T-helper 2 cell treated with Interferon-gamma antibody and Interleukin-4, amounts not matched to agents 5 μg/mL and 100 μg/mL, for 36 hours (primary cell): Measurements from ENCODE around the gene KLF13.

Experiments used
- DNase-seq: peaks from one replicate; pipeline ENCODE4 v3.0.0; 2021; ENCODE audit warnings: low spot score
- H3K27ac Mint-ChIP-seq: one replicate; pipeline ENCODE4 v1.8.0; 2021; ENCODE audit warnings: mild to moderate bottlenecking, mixed read lengths
- H3K27me3 Mint-ChIP-seq: one replicate; pipeline ENCODE4 v1.8.0; 2021; ENCODE audit warnings: low read depth, mixed read lengths
- H3K36me3 Mint-ChIP-seq: one replicate; pipeline ENCODE4 v1.8.0; 2021; ENCODE audit warnings: low read depth, mixed read lengths
- H3K4me1 Mint-ChIP-seq: one replicate; pipeline ENCODE4 v1.8.0; 2021; ENCODE audit warnings: low read depth, mixed read lengths
- H3K4me3 Mint-ChIP-seq: one replicate; pipeline ENCODE4 v1.8.0; 2022; ENCODE audit warnings: mild to moderate bottlenecking, moderate library complexity, mixed read lengths
- H3K9me3 Mint-ChIP-seq: one replicate; pipeline ENCODE4 v1.8.0; 2021; ENCODE audit warnings: mixed read lengths

Gene KLF13

DNA sequence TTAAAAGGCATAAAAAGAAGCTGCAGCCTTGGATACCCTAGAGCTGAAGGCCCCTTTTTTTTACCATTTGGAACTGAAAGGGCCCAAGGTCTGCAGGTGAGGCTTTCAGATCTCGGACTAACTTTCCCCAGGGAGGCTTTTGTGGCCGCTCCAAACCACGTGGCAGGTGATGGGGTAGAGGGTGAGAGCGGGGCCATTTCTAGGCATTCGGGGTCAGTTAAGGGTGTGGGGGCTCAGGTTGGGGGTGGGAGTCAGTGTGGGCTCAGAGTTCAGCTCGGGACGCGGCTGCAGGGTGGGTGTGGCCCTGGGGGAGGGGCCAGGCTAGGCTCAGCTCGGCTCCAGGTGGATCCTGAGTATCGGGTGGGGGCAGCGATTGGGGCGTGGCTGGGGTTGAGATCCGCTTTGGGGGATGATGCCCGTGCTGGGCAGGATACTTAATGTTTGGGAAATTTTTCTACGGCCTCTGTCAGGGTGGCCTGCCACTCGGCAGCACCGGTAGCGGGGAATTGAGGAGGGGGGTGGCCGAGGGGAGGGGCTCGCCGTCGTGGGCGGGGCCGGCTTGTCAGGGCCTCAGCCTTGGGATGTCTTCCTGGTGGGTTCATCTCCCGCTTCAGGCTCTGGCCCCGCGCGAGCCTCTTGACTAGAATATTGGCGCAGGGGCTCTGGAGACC is 2.5 kb downstream of the KLF13 start:
- Mint-ChIP-seq H3K27me3 (no peaks in the 10 kb centered on the region), H3K4me3 (peak overlapping the region; percentile 99), H3K9me3 (no peaks in the 10 kb centered on the region), H3K36me3 (peaks cover 46% of the 10 kb centered on the region), H3K4me1 (peaks cover 57% of the 10 kb centered on the region), H3K27ac (peak overlapping the region; percentile 97)
- no peak for DNase-seq

DNA sequence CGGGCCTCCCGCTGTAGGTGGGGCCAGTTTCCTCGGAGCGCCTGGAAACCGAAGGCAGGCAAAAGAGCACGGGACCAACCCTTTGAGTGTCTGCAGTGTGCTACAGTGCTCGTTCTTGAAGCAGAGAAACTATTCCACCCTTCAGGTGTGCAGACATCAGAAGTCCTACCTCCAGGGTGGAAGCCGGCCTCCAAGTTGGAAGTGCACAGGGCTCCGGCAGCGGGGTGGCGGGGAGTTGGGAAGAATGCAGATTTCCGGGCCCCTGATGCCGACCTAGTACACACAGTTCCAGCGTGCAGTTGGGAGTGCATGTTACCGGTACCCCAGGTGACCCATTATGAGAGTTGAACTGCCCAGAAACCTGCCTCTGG is 3.0 kb downstream of the KLF13 start:
- peak overlapping the region; percentile 99 for H3K4me3 Mint-ChIP-seq
- H3K27me3 Mint-ChIP-seq, result no peaks in the 10 kb centered on the region
- H3K27ac Mint-ChIP-seq, result peak overlapping the region; percentile 97
- H3K4me1 Mint-ChIP-seq, result peaks cover 53% of the 10 kb centered on the region
- H3K36me3 Mint-ChIP-seq, result peaks cover 43% of the 10 kb centered on the region
- H3K9me3 Mint-ChIP-seq, result no peaks in the 10 kb centered on the region
- no peak for DNase-seq

GRCh38 chr15:31330111-31330785 is 3.6 kb downstream of the KLF13 start:
- H3K27ac Mint-ChIP-seq, result peak overlapping the region; percentile 97
- H3K36me3 Mint-ChIP-seq, result peaks cover 48% of the 10 kb centered on the region
- peaks cover 54% of the 10 kb centered on the region for H3K4me1 Mint-ChIP-seq
- H3K27me3 Mint-ChIP-seq, result no peaks in the 10 kb centered on the region
- peak overlapping the region; percentile 99 for H3K4me3 Mint-ChIP-seq
- DNase-seq, result no peak
- no peaks in the 10 kb centered on the region for H3K9me3 Mint-ChIP-seq

DNA sequence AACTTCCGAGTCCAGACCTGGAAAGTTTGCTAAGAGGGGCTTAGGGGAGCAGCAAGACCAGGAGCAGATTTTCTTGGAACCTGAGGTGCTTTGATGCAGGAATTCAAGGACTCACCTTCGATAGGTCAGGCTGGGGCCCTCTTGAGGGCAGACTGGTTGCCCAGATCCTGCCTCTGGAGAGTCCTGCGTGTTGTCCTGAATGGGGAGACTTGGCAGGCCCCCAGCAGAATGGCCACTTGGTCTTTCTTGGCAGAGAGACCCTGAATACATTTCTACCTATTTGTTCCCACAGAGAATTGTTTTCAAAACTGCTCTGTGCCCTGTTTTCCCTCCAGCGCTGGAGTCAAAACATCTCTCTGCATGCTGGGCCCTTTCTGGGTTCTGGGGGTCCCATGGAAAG is 4.2 kb downstream of the KLF13 start:
- peak overlapping the region; percentile 99 for H3K4me3 Mint-ChIP-seq
- H3K27ac Mint-ChIP-seq, result peak overlapping the region; percentile 77
- peaks cover 48% of the 10 kb centered on the region for H3K36me3 Mint-ChIP-seq
- no peaks in the 10 kb centered on the region for H3K9me3 Mint-ChIP-seq
- DNase-seq, result no peak
- no peaks in the 10 kb centered on the region for H3K27me3 Mint-ChIP-seq
- H3K4me1 Mint-ChIP-seq, result peaks cover 58% of the 10 kb centered on the region

GRCh38 chr15:31331389-31331788 is 4.8 kb downstream of the KLF13 start:
- Mint-ChIP-seq H3K27ac (peak overlapping the region; percentile 64), H3K9me3 (no peaks in the 10 kb centered on the region), H3K27me3 (no peaks in the 10 kb centered on the region), H3K4me3 (peak overlapping the region; percentile 99), H3K36me3 (peaks cover 50% of the 10 kb centered on the region), H3K4me1 (peaks cover 62% of the 10 kb centered on the region)
- DNase-seq, result no peak

GRCh38 chr15:31332020-31332680 is 5.5 kb downstream of the KLF13 start:
- peak overlapping the region; percentile 64 for H3K27ac Mint-ChIP-seq
- H3K36me3 Mint-ChIP-seq, result peaks cover 54% of the 10 kb centered on the region
- no peak for DNase-seq
- H3K27me3 Mint-ChIP-seq, result no peaks in the 10 kb centered on the region
- H3K9me3 Mint-ChIP-seq, result no peaks in the 10 kb centered on the region
- H3K4me3 Mint-ChIP-seq, result peak overlapping the region; percentile 99
- peaks cover 68% of the 10 kb centered on the region for H3K4me1 Mint-ChIP-seq

DNA sequence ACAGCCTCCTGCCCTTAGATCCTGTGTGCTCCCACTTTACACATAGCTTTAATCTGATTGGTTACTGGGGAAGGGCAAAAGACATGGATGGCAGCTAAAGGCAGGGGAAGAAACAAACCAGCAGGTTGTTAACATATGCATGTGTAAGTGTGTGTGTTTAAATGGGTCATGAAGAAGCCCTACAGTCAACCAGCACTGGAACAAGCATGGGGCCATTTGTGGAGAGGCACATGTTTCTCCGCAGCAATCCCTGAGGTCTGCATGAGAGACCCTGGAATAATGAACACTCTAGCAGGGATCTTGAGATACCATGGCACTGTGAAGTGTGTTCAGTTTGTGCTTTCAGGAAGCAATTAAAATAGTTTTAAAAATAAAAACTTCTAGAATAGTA is 6.0 kb downstream of the KLF13 start:
- Mint-ChIP-seq H3K36me3 (peaks cover 56% of the 10 kb centered on the region), H3K27me3 (no peaks in the 10 kb centered on the region), H3K9me3 (no peaks in the 10 kb centered on the region), H3K4me1 (peaks cover 74% of the 10 kb centered on the region), H3K27ac (peak overlapping the region; percentile 64), H3K4me3 (peak overlapping the region; percentile 99)
- no peak for DNase-seq

DNA sequence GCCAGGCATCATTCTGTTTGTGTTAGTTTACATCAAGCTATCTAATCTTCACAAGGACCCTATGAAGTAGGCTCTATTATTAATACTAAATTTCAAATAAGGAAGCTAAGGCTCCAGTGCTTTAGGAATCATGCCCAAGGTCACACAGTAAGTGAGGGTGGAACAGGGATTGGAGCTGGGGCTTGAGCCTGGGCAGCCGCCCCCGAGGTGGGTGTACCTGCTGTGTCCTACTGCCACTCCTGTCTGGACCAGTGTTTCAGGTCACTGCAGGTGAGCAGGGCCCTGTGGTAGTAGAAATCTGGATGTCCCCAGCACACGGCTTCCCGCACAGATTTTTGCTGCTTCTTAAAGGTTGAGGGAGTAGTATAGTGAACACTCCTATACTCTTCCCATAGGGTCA is 6.5 kb downstream of the KLF13 start:
- no peak for DNase-seq
- Mint-ChIP-seq H3K4me1 (peaks cover 78% of the 10 kb centered on the region), H3K4me3 (no peak overlapping the region), H3K27me3 (no peaks in the 10 kb centered on the region), H3K36me3 (peaks cover 57% of the 10 kb centered on the region), H3K9me3 (no peaks in the 10 kb centered on the region), H3K27ac (no peak overlapping the region)

DNA sequence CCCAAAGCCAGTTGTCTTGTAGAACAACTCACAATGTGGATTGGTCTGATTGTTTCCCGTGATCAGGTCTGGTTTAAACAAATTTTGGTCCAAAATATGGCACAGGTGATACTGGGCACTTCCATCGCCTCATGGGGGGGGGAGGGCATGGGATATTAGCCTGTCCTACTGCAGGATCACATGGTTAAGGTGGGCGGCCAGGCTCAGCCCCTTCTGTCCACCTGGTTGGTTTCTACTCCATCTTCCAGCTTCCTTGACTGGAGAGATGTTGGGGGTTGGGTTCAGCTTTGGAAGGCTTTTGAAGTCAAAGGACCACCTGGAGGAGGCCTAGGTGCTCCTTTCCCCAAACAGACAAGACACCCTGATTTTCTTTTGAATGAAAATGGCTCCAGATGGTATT is 7.2 kb downstream of the KLF13 start:
- Mint-ChIP-seq H3K27me3 (no peaks in the 10 kb centered on the region), H3K36me3 (peaks cover 54% of the 10 kb centered on the region), H3K27ac (peak overlapping the region; percentile 36), H3K9me3 (no peaks in the 10 kb centered on the region), H3K4me3 (no peak overlapping the region), H3K4me1 (peaks cover 80% of the 10 kb centered on the region)
- no peak for DNase-seq

DNA sequence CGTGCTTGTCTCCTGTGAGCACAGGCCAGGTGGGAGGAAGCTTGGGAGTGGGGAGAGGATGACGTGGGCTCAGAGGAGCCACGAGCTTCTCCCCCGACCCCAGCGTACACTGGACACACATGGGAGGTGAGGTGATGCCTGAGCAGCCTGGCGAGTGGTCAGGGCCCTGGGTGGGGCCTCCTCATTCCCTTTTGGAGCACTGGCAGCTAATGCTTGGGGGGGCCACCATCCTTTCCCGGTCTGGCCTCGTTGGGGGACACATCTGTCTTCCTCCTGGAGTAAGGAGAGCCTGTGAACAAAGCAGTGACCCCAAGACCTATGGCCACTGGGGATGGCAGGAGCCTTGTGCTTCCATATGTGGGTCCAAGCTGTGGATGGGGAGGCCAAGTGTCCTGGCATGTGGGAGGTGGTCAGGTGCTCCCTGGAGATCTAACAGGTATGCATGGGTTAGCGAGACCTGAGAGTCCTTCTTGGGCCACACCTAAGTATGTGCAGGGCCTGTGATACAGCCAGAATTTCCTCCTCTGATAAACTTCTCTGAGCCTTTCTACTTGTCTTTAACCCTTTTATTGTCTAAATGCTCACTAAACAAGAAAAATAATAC is 9.5 kb downstream of the KLF13 start:
- no peak overlapping the region for H3K4me3 Mint-ChIP-seq
- peaks cover 47% of the 10 kb centered on the region for H3K36me3 Mint-ChIP-seq
- H3K9me3 Mint-ChIP-seq, result no peaks in the 10 kb centered on the region
- DNase-seq, result no peak
- H3K4me1 Mint-ChIP-seq, result peaks cover 81% of the 10 kb centered on the region
- no peaks in the 10 kb centered on the region for H3K27me3 Mint-ChIP-seq
- peak overlapping the region; percentile 16 for H3K27ac Mint-ChIP-seq

- Mint-ChIP-seq H3K27me3 (no peaks in the 10 kb centered on the region), H3K4me3 (peak overlapping the region; percentile 18), H3K27ac (peak overlapping the region; percentile 19), H3K36me3 (peaks cover 42% of the 10 kb centered on the region), H3K9me3 (no peaks in the 10 kb centered on the region), H3K4me1 (peaks cover 80% of the 10 kb centered on the region)
- no peak for DNase-seq
Measured at GRCh38 chr15:31336593-31337295, 10.1 kb downstream of the KLF13 start.

DNA sequence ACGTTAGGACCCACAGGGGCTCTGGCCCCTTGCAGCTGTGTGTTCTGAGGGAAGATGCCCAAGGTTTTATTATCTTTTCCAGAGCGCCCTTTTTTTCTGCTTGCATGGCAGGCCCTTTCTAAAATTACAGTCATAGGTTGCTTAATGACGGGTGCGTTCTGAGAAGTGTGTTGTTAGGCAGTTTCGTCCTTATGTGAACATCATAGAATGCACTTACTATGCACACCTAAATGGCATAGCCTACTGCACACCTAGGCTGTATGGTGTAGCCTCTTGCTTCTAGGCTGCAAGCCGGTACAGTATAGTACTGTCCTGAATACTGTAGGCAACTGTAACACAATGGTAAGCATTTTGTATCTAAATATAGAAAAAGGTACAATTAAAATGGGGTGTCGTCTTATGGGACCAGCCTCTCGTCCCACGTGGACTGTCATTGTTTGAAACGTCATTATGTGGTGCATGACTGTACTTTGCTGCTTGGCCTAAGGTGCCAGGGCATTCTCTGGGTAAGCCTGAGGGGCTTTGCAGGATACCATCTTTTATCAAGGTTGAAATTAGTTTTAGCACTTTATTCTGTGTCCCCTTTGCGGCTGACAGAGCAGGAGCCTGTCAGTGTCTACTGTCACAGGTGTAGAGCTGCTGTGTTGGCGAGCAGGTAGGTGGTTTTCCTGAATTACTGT is 10.9 kb downstream of the KLF13 start:
- DNase-seq, result no peak
- peaks cover 35% of the 10 kb centered on the region for H3K36me3 Mint-ChIP-seq
- H3K4me3 Mint-ChIP-seq, result peak overlapping the region; percentile 72
- no peaks in the 10 kb centered on the region for H3K27me3 Mint-ChIP-seq
- no peaks in the 10 kb centered on the region for H3K9me3 Mint-ChIP-seq
- peak overlapping the region; percentile 46 for H3K27ac Mint-ChIP-seq
- peaks cover 80% of the 10 kb centered on the region for H3K4me1 Mint-ChIP-seq

DNA sequence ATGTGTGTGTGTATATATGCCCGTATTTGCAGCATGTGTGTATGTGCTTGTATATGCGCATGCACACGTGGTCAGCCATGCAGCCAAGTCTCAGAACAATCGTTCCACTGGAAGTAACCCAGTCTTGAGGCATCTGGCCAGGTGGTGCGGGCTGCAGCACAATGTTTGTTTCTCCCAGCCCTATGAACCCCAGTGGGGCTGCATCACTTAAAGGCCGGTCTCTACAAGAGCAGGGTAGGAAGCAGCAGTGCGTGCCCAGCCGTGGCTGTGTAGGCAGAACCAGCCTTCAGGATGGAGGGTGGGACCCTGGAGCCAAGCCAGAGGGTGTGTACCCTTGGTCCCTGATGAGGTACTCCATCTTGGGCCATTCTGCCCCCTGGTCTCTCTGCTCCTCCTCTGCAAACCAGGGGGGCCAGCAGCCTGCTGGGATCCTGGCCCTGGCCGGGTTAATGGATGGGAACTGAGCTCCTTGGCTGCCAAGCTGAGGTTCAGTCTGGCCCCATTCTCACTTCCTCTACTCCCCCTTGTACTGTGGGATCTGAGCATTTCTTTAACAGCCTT is 11.8 kb downstream of the KLF13 start:
- Mint-ChIP-seq H3K4me3 (peak overlapping the region; percentile 72), H3K4me1 (peaks cover 79% of the 10 kb centered on the region), H3K27me3 (no peaks in the 10 kb centered on the region), H3K9me3 (no peaks in the 10 kb centered on the region), H3K36me3 (peaks cover 37% of the 10 kb centered on the region), H3K27ac (peak overlapping the region; percentile 72)
- no peak for DNase-seq
